ENCODE results near the gene BICD1. TPM values are rescaled to one million over a fixed set of nuclear protein-coding genes. Genes with fewer than 3 reads are reported as not detected.
A peak's percentile ranks its signal among the peaks of the same experiment; 100 is the strongest.

BICD1 gene
- total RNA-seq, 1 experiment from 2014 or later, result 45.6 TPM

- H3K27me3 Mint-ChIP-seq (ENCODE audit: unreplicated experiment), result no peaks in the 10 kb centered on the region
Observed at GRCh38 chr12:32307326-32307725, 200.7 kb downstream of the BICD1 start.

GRCh38 chr12:32309811-32310736 is 203.4 kb downstream of the BICD1 start:
- no peak for DNase-seq
- no peak overlapping the region for H3K27ac Mint-ChIP-seq (ENCODE audit: unreplicated experiment)
- H3K4me1 Mint-ChIP-seq (ENCODE audit: low read depth, unreplicated experiment), result peaks cover 11% of the 10 kb centered on the region
- H3K36me3 Mint-ChIP-seq (ENCODE audit: insufficient read depth, unreplicated experiment), result peaks cover 4% of the 10 kb centered on the region
- H3K4me3 Mint-ChIP-seq (ENCODE audit: low read depth, unreplicated experiment), result no peak overlapping the region
- intact Hi-C loops (cut with micrococcal nuclease; ENCODE audit: unreplicated experiment), result loop anchor here (10.0 kb wide), 1 partner anchor 175 kb away; no protein-coding TSS in a partner anchor
- no TSS peak for BruUV-seq (replicated peaks)
- H3K9me3 Mint-ChIP-seq (ENCODE audit: low read depth, unreplicated experiment), result no peaks in the 10 kb centered on the region
- CTCF ChIA-PET, result interaction anchor here (1.3 kb wide), 1 partner anchor 657 kb away, joined by 8 read pairs; no protein-coding TSS in a partner anchor
- TF ChIP-seq, protein P1, sequence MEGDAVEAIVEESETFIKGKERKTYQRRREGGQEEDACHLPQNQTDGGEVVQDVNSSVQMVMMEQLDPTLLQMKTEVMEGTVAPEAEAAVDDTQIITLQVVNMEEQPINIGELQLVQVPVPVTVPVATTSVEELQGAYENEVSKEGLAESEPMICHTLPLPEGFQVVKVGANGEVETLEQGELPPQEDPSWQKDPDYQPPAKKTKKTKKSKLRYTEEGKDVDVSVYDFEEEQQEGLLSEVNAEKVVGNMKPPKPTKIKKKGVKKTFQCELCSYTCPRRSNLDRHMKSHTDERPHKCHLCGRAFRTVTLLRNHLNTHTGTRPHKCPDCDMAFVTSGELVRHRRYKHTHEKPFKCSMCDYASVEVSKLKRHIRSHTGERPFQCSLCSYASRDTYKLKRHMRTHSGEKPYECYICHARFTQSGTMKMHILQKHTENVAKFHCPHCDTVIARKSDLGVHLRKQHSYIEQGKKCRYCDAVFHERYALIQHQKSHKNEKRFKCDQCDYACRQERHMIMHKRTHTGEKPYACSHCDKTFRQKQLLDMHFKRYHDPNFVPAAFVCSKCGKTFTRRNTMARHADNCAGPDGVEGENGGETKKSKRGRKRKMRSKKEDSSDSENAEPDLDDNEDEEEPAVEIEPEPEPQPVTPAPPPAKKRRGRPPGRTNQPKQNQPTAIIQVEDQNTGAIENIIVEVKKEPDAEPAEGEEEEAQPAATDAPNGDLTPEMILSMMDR (IDR thresholded peaks at IDR 0.05; ENCODE audit: unreplicated experiment), result no peak
- no peaks in the 10 kb centered on the region for H3K27me3 Mint-ChIP-seq (ENCODE audit: unreplicated experiment)

More at GRCh38 chr12:32307326-32307725, 200.7 kb downstream of the BICD1 start:
- intact Hi-C loops (cut with micrococcal nuclease; ENCODE audit: unreplicated experiment), result loop anchor here (10.0 kb wide), 1 partner anchor 173 kb away; no protein-coding TSS in a partner anchor
- H3K36me3 Mint-ChIP-seq (ENCODE audit: insufficient read depth, unreplicated experiment), result peaks cover 4% of the 10 kb centered on the region
- TF ChIP-seq, protein P1 (IDR thresholded peaks at IDR 0.05; ENCODE audit: unreplicated experiment), result no peak
- CTCF ChIA-PET, result no interaction called here
- DNase-seq, result no peak
- no peaks in the 10 kb centered on the region for H3K9me3 Mint-ChIP-seq (ENCODE audit: low read depth, unreplicated experiment)
- no peak overlapping the region for H3K27ac Mint-ChIP-seq (ENCODE audit: unreplicated experiment)
- H3K4me3 Mint-ChIP-seq (ENCODE audit: low read depth, unreplicated experiment), result no peak overlapping the region
- no TSS peak for BruUV-seq (replicated peaks)
- H3K4me1 Mint-ChIP-seq (ENCODE audit: low read depth, unreplicated experiment), result peaks cover 11% of the 10 kb centered on the region

- Mint-ChIP-seq H3K27me3 (ENCODE audit: unreplicated experiment) (no peaks in the 10 kb centered on the region), H3K36me3 (ENCODE audit: insufficient read depth, unreplicated experiment) (no peaks in the 10 kb centered on the region), H3K4me3 (ENCODE audit: low read depth, unreplicated experiment) (no peak overlapping the region), H3K27ac (ENCODE audit: unreplicated experiment) (no peak overlapping the region), H3K4me1 (ENCODE audit: low read depth, unreplicated experiment) (peaks cover 11% of the 10 kb centered on the region), H3K9me3 (ENCODE audit: low read depth, unreplicated experiment) (no peaks in the 10 kb centered on the region)
- intact Hi-C loops (cut with micrococcal nuclease; ENCODE audit: unreplicated experiment), result loop anchor here (1.0 kb wide), 1 partner anchor 659 kb away; no protein-coding TSS in a partner anchor
- no TSS peak for BruUV-seq (replicated peaks)
- CTCF ChIA-PET, result interaction anchor here (0.7 to 1.9 kb wide), 12 partner anchors 10 to 1337 kb away, joined by 3 to 34 read pairs (median 4); partner anchors contain the start of gene BICD1
- TF ChIP-seq, protein P1 (IDR thresholded peaks at IDR 0.05; ENCODE audit: unreplicated experiment), result peak; percentile 52
- peak; percentile 16 for DNase-seq
Observed at GRCh38 chr12:32312049-32312670, 205.5 kb downstream of the BICD1 start.

- TF ChIP-seq, protein P1 (IDR thresholded peaks at IDR 0.05; ENCODE audit: unreplicated experiment), result no peak
- Mint-ChIP-seq H3K27me3 (ENCODE audit: unreplicated experiment) (no peaks in the 10 kb centered on the region), H3K9me3 (ENCODE audit: low read depth, unreplicated experiment) (no peaks in the 10 kb centered on the region), H3K4me3 (ENCODE audit: low read depth, unreplicated experiment) (no peak overlapping the region), H3K36me3 (ENCODE audit: insufficient read depth, unreplicated experiment) (no peaks in the 10 kb centered on the region), H3K4me1 (ENCODE audit: low read depth, unreplicated experiment) (no peaks in the 10 kb centered on the region), H3K27ac (ENCODE audit: unreplicated experiment) (no peak overlapping the region)
- no TSS peak for BruUV-seq (replicated peaks)
- no peak for DNase-seq
- intact Hi-C loops (cut with micrococcal nuclease; ENCODE audit: unreplicated experiment), result no loop called here
- CTCF ChIA-PET, result interaction anchor here (1.5 kb wide), 1 partner anchor 10 kb away, joined by 3 read pairs; no protein-coding TSS in a partner anchor
Observed at GRCh38 chr12:32322354-32322753, 215.7 kb downstream of the BICD1 start.
